H1 (cell line): ENCODE measurements around the gene GALNT7. TPM values are rescaled to one million over a fixed set of nuclear protein-coding genes. Genes with fewer than 3 reads are reported as not detected.

Experiments
- CHD1 ChIP-seq: IDR thresholded peaks from 2 replicates; pipeline ENCODE4 v1.6.1; 2012; ENCODE audit warnings: low read depth, low read length, improper control_type of control experiment
- GTF2F1 ChIP-seq: IDR thresholded peaks from 2 replicates; pipeline ENCODE4 v1.6.1; 2012; ENCODE audit warnings: low read depth, low read length, improper control_type of control experiment, borderline replicate concordance
- HDAC2 ChIP-seq, 2 experiments: fragments of 300-600 bp in 1 of 2; sonication (generic) in 1 of 2; IDR thresholded peaks; 2 replicates each; pipeline ENCODE4 v1.6.1; 2011 to 2012; ENCODE audit warnings: low read depth in 2 of 2, low read length in 2 of 2, mild to moderate bottlenecking in 2 of 2, moderate library complexity in 2 of 2, borderline replicate concordance in 1 of 2, inconsistent platforms in 1 of 2
- POLR2A ChIP-seq, 2 experiments: IDR thresholded peaks; 1 replicate in 1 of 2; 2 replicates in 1 of 2; pipeline ENCODE4 v1.6.1; 2011; ENCODE audit warnings: low read depth in 2 of 2, low read length in 2 of 2, mild to moderate bottlenecking in 2 of 2; ENCODE audit errors: control extremely low read depth in 1 of 2
- POU5F1 ChIP-seq: IDR thresholded peaks from 2 replicates; pipeline ENCODE4 v1.6.1; 2011; ENCODE audit warnings: low read depth, mild to moderate bottlenecking, low read length, moderate library complexity
- RAD21 ChIP-seq, 2 experiments: IDR thresholded peaks in 1 of 2; conservative IDR thresholded peaks in 1 of 2; 2 replicates each; pipeline ENCODE4 v1.6.1; 2011; ENCODE audit warnings: low read depth in 2 of 2, low read length in 2 of 2, improper control_type of control experiment in 1 of 2, inconsistent platforms in 1 of 2, mild to moderate bottlenecking in 1 of 2, moderate library complexity in 1 of 2
- SAP30 ChIP-seq: fragments of 300-600 bp; sonication (generic); IDR thresholded peaks from 2 replicates; pipeline ENCODE4 v1.7.1; 2012; ENCODE audit warnings: low read length, moderate library complexity, mild to moderate bottlenecking, inconsistent platforms; ENCODE audit not compliant: insufficient read depth, insufficient replicate concordance
- SIX5 ChIP-seq: IDR thresholded peaks from 2 replicates; pipeline ENCODE4 v1.6.1; 2011; ENCODE audit warnings: mild to moderate bottlenecking, low read depth, low read length
- TAF1 ChIP-seq: IDR thresholded peaks from 2 replicates; pipeline ENCODE4 v1.6.1; 2011; ENCODE audit warnings: mild to moderate bottlenecking, low read depth, low read length
- TAF7 ChIP-seq: optimal IDR thresholded peaks from 2 replicates; pipeline ENCODE3; 2011; ENCODE audit warnings: low read depth, mild to moderate bottlenecking, inconsistent platforms, low read length, moderate library complexity, borderline replicate concordance
- TCF12 ChIP-seq: IDR thresholded peaks from 2 replicates; pipeline ENCODE4 v1.6.1; 2011; ENCODE audit warnings: low read depth, mild to moderate bottlenecking, low read length
- polyA plus RNA-seq, 7 experiments: library from polyadenylated mRNA; depleted of rRNA in 3 of 7; stranded (reverse) in 5 of 7; unstranded in 2 of 7; fragments of >200 nt in 5 of 7; fragments of 200-250 nt in 2 of 7; gene quantifications; 1 replicate in 5 of 7; 2 replicates in 1 of 7; 4 replicates in 1 of 7; pipeline versions ENCODE4 v1.2.1 to v1.2.3, GENCODE V29; 2011 to 2013; ENCODE audit warnings: missing spikeins in 2 of 7, mixed read lengths in 2 of 7
- total RNA-seq: library from RNA; stranded (reverse); fragmentation: NEBNext Ultra II Directional; extraction: Animal tissue kit (Norgen Biotek cat#: 25700); gene quantifications from 2 replicates; pipeline ENCODE4 v1.2.1, GENCODE V29; 2021

Gene GALNT7
- total and polyA plus RNA-seq, 2 of the 8 experiments (the other 6 are each of a cell fraction or from before 2014, with no cell fraction given): 22.4 to 85.5 TPM

DNA sequence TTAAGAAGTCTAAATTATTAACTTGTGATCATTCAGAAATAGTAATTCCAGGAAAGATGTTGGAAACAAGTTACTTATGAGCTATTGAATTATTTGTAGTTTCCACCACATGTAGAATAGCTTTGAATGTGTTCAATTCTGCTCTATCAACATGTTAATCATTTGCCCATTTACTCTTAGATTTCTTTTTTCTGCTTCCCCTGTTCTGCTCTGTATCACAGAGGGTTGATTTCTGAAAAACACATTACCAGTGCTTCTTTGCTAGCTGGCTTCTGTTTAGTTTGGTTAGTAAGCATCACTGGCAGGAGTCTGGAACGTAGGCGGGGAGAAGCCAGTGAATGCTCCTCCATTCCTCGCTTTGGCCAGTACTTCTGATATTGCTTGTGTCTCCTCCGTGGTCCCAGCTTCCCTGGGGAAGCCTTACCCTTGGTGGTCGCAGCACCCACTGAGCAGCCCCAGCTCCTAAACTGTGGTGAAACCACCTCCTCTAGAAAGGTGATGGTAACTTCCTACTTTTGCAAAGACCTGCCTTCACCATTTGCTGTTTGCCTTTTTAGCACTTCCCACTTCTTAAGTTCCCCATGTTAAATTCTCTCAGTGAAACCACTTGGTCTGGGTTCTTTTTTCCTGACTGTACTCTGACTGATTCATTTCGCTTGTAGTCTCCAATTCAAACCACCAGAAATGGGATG is 40.3 kb upstream of the GALNT7 start (continued):
- TF ChIP-seq HDAC2 (IDR thresholded peaks at IDR 0.05; ENCODE audit: borderline replicate concordance in 1 of 2, low read depth in 2 of 2, low read length in 2 of 2) (no peak), SIX5 (no peak), TAF7 (no peak), TAF1 (no peak), RAD21 (IDR thresholded peaks at IDR 0.05 in 1 of 2, conservative IDR thresholded peaks at IDR 0.05 in 1 of 2; ENCODE audit: low read depth in 2 of 2, low read length in 2 of 2) (no peak), GTF2F1 (no peak), TCF12 (no peak), POU5F1 (no peak), SAP30 (no peak), CHD1 (no peak), POLR2A (IDR thresholded peaks at IDR 0.05; ENCODE audit: control extremely low read depth in 1 of 2, low read depth in 2 of 2, low read length in 2 of 2) (no peak)
